HG03103 (cell line): ENCODE measurements around the gene CRELD2.

Source experiments
- ATAC-seq: cut with Tn5 transposase; IDR thresholded peaks from one replicate; pipeline ENCODE4 v1.9.1; 2021; ENCODE audit warnings: low read depth; ENCODE audit not compliant: unreplicated experiment

The CRELD2 gene

DNA sequence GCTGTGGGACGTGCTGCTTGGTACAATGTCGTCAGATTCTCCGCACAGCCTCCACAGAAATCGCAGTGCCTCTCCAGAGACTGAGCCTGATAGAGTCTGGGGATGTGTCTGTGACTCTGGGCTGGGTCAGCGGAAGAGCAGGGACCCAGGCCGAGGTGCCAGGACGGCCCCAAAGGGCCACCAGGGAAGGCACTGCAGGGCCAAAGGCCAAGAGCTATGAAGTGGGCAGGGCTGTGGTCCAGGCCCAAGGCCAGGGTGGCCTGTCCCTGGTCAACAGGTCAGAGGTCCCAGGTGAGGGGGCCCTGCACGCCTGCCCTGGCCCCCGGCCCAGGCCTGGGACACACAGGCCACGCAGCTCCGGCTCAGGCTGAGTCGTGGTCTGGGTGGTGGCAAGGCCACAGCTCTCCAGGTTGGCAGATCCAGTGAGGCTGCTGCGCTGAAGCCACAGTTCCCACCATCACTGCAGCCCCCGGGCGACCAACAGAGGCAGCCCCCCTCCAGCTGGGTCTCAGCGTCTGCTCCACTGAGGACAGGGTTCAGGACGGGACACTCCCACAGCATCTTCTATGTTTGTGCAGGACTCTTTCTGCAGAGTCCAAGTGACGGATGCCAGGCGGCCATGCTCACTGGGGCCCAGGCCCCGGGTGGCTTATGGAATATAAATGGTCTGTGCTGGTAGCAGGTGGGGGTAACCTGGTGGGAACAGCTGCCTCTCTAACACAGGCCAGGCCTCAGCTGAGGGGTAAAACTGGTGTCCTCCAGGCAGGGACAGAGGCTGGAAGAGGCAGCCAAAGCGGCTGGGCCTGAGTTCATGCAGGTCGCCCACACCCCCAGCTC lies 37.4 kb downstream of the CRELD2 start:
- ATAC-seq, result no peak

DNA sequence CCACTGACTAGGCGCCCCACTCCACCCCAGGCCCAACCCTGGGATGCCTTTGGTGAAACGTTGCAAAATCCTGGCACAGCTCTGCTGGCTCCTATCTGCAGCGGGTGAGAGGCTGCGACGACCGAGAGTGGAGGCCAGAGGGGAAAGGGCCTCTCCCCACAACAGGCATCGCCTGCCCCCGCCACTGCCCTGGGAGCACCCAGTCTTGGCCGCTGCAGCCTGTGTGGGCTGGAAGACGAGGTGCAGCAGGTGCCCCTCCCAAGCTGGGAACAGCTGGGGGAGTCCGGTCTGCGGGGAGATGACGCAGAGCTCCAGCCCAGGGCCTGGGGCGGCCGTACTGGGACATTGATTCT lies 38.0 kb downstream of the CRELD2 start:
- no peak for ATAC-seq

DNA sequence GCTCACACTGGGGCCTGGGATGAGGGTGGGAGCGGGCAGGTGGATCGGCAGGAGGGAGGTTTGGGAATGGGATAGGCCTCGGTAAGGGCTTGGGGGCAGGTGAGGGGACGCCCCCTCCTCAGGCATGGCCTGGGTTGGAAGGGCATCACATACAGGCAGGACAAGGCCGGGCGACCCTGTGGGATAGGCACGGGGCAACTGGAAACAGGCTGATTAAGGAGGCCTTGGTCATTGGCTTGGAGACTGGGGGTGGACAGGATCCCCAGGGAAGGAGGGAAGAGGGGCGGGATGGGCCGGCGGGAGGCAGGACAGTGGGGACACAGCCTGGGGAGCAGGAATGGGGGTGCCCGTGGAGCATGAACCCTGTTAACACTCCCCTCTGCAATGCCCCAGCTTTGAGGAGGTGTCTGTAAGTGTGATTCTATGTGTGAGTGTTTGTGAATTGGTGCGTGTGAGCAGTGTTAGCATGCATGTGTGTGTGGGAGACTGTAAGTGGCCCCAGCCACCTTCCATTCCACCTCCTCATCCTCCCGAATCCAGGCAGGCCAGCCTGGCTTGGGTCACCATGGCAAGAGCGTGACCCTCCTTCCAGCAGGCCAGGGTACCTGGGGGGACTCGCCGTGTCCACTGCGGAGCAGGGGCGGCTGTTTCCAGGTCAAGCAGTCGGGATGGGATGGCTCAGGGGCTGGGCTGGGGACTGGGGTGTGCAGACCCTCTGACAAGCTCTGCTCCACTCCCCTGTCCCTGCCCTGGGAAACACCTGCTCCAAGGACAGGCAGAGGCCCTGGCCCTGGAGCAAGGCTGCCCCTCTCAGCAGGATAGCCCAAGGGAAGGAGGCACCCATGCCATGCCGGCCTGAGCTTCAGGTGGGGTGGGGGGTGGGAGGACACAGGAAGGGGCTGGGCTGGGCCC lies 38.7 kb downstream of the CRELD2 start:
- ATAC-seq, result no peak

- no peak for ATAC-seq
These were observed 39.5 kb downstream of the CRELD2 start for GRCh38 chr22:49957826-49958365.

DNA sequence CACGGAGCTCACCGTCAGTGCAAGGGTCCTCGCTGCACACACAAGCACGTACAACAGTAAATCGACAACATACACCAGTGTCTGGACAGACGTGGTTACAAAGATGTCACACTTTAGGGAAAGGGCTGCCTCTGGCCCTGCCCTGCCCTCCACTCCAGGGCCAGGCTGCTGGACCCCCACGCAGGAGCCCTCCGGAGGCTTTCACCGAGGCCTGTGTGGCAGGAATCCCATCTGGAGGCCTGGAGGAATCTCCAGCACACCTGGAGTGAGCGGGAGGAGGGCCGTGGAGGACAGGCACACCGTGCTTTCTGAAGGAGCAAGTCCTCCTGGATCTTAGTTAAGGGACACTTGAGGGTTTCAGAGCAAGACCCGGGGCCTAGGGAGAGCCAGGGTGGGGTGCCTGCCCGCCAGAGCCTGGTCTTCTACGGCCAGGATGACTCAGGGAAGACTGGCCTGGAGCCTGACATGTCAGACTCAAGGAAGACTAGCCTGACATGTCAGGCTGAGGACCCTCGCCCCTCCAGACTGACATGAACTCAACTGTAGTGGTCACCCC lies 40.0 kb downstream of the CRELD2 start:
- no peak for ATAC-seq

GRCh38 chr22:49958931-49959781 lies 40.7 kb downstream of the CRELD2 start:
- no peak for ATAC-seq

DNA sequence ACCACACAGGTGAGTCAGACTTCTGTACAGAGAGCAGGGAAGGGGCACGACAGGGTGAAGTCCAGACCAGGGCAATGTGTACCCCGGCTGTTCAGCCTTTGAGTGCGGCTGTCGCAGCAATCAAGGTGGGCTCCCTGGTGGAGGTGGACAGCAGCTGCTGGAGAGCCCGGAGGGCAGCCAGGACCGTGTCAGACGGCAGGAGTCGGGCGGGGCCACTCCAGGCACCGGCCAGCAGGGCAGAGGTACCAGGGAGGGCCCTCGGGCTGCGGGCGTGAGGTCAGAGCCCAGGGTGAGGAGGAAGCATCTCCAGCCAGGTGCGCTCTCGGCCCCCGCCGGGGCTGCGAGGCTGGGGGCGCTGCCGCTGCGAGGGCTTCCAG lies 41.3 kb downstream of the CRELD2 start:
- peak; percentile 11 for ATAC-seq

GRCh38 chr22:49960159-49961004 lies 41.9 kb downstream of the CRELD2 start, which contains the start of gene PIM3:
Gene PIM3, plus strand, starts transcription at chr22:49960772. Its CDS starts 176 bp downstream, at chr22:49960948.
- peak; percentile 47 for ATAC-seq

GRCh38 chr22:49961005-49961600 lies 42.7 kb downstream of the CRELD2 start:
- ATAC-seq, result no peak

GRCh38 chr22:49961601-49962011 lies 43.2 kb downstream of the CRELD2 start:
- no peak for ATAC-seq

GRCh38 chr22:49962012-49962750 lies 43.7 kb downstream of the CRELD2 start:
- ATAC-seq, result no peak

DNA sequence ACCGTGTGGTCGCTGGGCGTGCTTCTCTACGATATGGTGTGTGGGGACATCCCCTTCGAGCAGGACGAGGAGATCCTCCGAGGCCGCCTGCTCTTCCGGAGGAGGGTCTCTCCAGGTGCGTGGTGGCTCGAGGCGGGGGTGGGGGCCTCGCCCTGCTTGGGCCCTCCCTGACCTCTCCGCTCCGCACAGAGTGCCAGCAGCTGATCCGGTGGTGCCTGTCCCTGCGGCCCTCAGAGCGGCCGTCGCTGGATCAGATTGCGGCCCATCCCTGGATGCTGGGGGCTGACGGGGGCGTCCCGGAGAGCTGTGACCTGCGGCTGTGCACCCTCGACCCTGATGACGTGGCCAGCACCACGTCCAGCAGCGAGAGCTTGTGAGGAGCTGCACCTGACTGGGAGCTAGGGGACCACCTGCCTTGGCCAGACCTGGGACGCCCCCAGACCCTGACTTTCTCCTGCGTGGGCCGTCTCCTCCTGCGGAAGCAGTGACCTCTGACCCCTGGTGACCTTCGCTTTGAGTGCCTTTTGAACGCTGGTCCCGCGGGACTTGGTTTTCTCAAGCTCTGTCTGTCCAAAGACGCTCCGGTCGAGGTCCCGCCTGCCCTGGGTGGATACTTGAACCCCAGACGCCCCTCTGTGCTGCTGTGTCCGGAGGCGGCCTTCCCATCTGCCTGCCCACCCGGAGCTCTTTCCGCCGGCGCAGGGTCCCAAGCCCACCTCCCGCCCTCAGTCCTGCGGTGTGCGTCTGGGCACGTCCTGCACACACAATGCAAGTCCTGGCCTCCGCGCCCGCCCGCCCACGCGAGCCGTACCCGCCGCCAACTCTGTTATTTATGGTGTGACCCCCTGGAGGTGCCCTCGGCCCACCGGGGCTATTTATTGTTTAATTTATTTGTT lies 44.6 kb downstream of the CRELD2 start:
- no peak for ATAC-seq

GRCh38 chr22:49963647-49964026 lies 45.2 kb downstream of the CRELD2 start:
- no peak for ATAC-seq

GRCh38 chr22:49964136-49965090 lies 46.0 kb downstream of the CRELD2 start:
- no peak for ATAC-seq

- no peak for ATAC-seq
These were observed 46.9 kb downstream of the CRELD2 start for GRCh38 chr22:49965091-49966040.
